MCF 10A (cell line): ENCODE results near the gene SLC6A6. TPM values are rescaled to one million over a fixed set of nuclear protein-coding genes. Genes with fewer than 3 reads are reported as not detected.
A peak's percentile ranks its signal among the peaks of the same experiment; 100 is the strongest.

Experiments used
- BruUV-seq: library from RNA; stranded (reverse); fragments of 400-500 nt; replicated peaks from 2 replicates; lab custom pipeline; 2021; lab: Mats Ljungman, UMichigan
- CTCF ChIA-PET: fragments of 300-600 bp; sonication (Branson Sonifier 250); formaldehyde crosslinking; extraction: SDS; loops from one replicate; lab custom pipeline; 2021; ENCODE audit warnings: antibody characterized with exemption, inconsistent platforms; lab: Yijun Ruan, JAX
- POLR2A ChIA-PET: fragments of 300-600, 350-650 bp; sonication (Branson Sonifier 250); formaldehyde crosslinking; extraction: SDS; loops from one replicate; lab custom pipeline; 2020; ENCODE audit warnings: antibody characterized with exemption, inconsistent platforms; lab: Yijun Ruan, JAX
- DNase-seq: peaks from one replicate; pipeline ENCODE4 v3.0.0-alpha.2; 2018; ENCODE audit not compliant: unreplicated experiment
- H3K27ac Mint-ChIP-seq: one replicate; pipeline ENCODE4 v1.8.0; 2022; ENCODE audit warnings: mild to moderate bottlenecking, low read depth, mixed read lengths; ENCODE audit not compliant: unreplicated experiment
- H3K27me3 Mint-ChIP-seq: one replicate; pipeline ENCODE4 v1.8.0; 2022; ENCODE audit warnings: mixed read lengths; ENCODE audit not compliant: insufficient read depth, unreplicated experiment
- H3K36me3 Mint-ChIP-seq: one replicate; pipeline ENCODE4 v1.8.0; 2022; ENCODE audit warnings: mild to moderate bottlenecking, moderate library complexity, mixed read lengths; ENCODE audit not compliant: insufficient read depth, unreplicated experiment
- H3K4me1 Mint-ChIP-seq: one replicate; pipeline ENCODE4 v1.8.0; 2022; ENCODE audit warnings: mixed read lengths; ENCODE audit not compliant: insufficient read depth, unreplicated experiment
- H3K4me3 Mint-ChIP-seq: one replicate; pipeline ENCODE4 v1.8.0; 2022; ENCODE audit warnings: mild to moderate bottlenecking, moderate library complexity, mixed read lengths; ENCODE audit not compliant: unreplicated experiment
- H3K9me3 Mint-ChIP-seq: one replicate; pipeline ENCODE4 v1.8.0; 2022; ENCODE audit warnings: mixed read lengths; ENCODE audit not compliant: unreplicated experiment
- intact Hi-C: fragments of 100-400 bp; cut with micrococcal nuclease; formaldehyde crosslinking; loops from 2 replicates; pipeline ENCODE4 v1.14.1; 2022
- total RNA-seq: library from RNA; stranded (reverse); gene quantifications from 2 replicates; pipeline ENCODE4 v1.2.3, GENCODE V29; 2022
- TF ChIP-seq, protein P1 (sequence below): fragments of 200-600 bp; IDR thresholded peaks from one replicate; pipeline ENCODE4 v1.8.0; 2022; ENCODE audit warnings: antibody characterized with exemption, mild to moderate bottlenecking; ENCODE audit not compliant: unreplicated experiment

SLC6A6 gene
- total RNA-seq, 1 experiment from 2014 or later = 7.6 TPM

DNA sequence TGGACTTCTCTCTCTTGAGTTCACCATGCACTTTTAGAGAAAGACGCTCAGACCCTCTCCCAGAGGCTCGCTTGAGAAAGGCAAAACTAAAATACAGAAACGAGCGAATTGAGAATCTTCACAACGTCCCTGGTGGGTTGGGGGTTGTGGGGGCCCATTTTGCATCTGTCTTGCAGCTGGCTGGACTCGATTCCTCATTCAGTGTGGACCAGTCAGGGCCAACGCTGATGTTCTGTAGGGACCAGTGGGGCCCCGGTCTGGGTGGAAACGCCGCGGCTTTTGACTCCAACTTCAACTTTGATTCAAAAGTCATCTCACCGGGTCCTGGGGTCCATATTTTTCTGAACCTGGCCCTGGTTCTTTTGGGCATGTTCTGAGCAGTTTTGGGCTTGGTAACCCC, 68.1 kb downstream of the SLC6A6 start:
- no peak overlapping the region for H3K4me3 Mint-ChIP-seq
- intact Hi-C loops = no loop called here
- CTCF ChIA-PET = interaction anchor here (0.5 to 0.9 kb wide), 5 partner anchors 22 to 610 kb away, joined by 3 to 9 read pairs (median 4); no protein-coding TSS in a partner anchor
- POLR2A ChIA-PET = no interaction called here
- peaks cover 9% of the 10 kb centered on the region for H3K36me3 Mint-ChIP-seq
- TF ChIP-seq, protein P1, sequence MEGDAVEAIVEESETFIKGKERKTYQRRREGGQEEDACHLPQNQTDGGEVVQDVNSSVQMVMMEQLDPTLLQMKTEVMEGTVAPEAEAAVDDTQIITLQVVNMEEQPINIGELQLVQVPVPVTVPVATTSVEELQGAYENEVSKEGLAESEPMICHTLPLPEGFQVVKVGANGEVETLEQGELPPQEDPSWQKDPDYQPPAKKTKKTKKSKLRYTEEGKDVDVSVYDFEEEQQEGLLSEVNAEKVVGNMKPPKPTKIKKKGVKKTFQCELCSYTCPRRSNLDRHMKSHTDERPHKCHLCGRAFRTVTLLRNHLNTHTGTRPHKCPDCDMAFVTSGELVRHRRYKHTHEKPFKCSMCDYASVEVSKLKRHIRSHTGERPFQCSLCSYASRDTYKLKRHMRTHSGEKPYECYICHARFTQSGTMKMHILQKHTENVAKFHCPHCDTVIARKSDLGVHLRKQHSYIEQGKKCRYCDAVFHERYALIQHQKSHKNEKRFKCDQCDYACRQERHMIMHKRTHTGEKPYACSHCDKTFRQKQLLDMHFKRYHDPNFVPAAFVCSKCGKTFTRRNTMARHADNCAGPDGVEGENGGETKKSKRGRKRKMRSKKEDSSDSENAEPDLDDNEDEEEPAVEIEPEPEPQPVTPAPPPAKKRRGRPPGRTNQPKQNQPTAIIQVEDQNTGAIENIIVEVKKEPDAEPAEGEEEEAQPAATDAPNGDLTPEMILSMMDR = no peak
- no peak for DNase-seq
- H3K9me3 Mint-ChIP-seq = no peaks in the 10 kb centered on the region
- no peaks in the 10 kb centered on the region for H3K27me3 Mint-ChIP-seq
- H3K27ac Mint-ChIP-seq = no peak overlapping the region
- BruUV-seq = no TSS peak
- H3K4me1 Mint-ChIP-seq = peaks cover 14% of the 10 kb centered on the region

DNA sequence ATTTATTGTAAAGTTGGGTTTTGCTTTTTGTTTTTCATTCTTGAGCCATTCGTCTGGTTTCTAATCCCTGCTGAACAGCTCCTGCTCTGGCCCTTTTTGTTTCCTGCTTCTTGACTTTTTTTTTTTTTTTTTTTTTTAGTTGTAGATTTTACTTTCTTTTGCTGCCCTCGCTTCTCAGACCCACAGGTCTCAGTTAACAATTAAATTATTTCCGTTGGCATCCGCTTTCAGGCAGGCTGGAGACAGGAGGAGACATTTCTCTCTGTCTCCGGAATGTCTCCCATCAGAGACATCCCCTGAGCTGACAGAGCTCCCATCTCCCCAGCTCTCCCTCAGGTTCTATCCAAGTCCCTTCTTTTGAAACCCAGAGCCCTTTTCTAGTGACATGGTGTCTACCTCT, 68.6 kb downstream of the SLC6A6 start:
- Mint-ChIP-seq H3K9me3 (no peaks in the 10 kb centered on the region), H3K27me3 (no peaks in the 10 kb centered on the region), H3K27ac (no peak overlapping the region), H3K4me1 (peaks cover 14% of the 10 kb centered on the region), H3K4me3 (no peak overlapping the region), H3K36me3 (peaks cover 4% of the 10 kb centered on the region)
- no TSS peak for BruUV-seq
- TF ChIP-seq, protein P1 = no peak
- DNase-seq = no peak
- intact Hi-C loops = no loop called here
- POLR2A ChIA-PET = interaction anchor here (1.5 kb wide), 1 partner anchor 12 kb away, joined by 3 read pairs; no protein-coding TSS in a partner anchor
- CTCF ChIA-PET = interaction anchor here (0.6 to 0.9 kb wide), 3 partner anchors 68 to 610 kb away, joined by 4 to 9 read pairs (median 4); no protein-coding TSS in a partner anchor

DNA sequence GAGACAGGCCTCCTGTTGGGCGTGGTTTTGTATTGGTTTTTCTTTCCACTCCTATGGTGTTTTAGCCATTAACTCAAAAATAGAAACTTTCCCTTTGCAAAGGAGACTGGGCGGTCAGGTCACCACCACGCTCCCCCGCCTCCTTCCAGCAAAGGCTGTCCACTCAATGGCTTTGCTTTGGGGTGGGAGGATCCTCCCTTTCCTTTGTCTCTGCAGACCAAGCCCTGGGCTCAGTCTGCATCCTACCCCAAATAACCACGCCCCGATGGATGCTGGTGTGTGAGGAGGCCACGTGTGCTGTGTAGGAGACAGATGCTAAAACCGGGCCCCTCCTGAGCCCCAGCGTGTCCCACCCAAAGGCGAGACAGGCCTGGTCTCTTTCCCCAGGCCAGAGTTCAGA, 69.3 kb downstream of the SLC6A6 start:
- Mint-ChIP-seq H3K27me3 (no peaks in the 10 kb centered on the region), H3K4me1 (peaks cover 14% of the 10 kb centered on the region), H3K36me3 (no peaks in the 10 kb centered on the region), H3K9me3 (no peaks in the 10 kb centered on the region), H3K4me3 (no peak overlapping the region), H3K27ac (no peak overlapping the region)
- TF ChIP-seq, protein P1 = no peak
- intact Hi-C loops = no loop called here
- no TSS peak for BruUV-seq
- POLR2A ChIA-PET = interaction anchor here (1.5 kb wide), 1 partner anchor 12 kb away, joined by 3 read pairs; no protein-coding TSS in a partner anchor
- no peak for DNase-seq
- CTCF ChIA-PET = interaction anchor here (1.6 kb wide), 1 partner anchor 211 kb away, joined by 4 read pairs; no protein-coding TSS in a partner anchor

DNA sequence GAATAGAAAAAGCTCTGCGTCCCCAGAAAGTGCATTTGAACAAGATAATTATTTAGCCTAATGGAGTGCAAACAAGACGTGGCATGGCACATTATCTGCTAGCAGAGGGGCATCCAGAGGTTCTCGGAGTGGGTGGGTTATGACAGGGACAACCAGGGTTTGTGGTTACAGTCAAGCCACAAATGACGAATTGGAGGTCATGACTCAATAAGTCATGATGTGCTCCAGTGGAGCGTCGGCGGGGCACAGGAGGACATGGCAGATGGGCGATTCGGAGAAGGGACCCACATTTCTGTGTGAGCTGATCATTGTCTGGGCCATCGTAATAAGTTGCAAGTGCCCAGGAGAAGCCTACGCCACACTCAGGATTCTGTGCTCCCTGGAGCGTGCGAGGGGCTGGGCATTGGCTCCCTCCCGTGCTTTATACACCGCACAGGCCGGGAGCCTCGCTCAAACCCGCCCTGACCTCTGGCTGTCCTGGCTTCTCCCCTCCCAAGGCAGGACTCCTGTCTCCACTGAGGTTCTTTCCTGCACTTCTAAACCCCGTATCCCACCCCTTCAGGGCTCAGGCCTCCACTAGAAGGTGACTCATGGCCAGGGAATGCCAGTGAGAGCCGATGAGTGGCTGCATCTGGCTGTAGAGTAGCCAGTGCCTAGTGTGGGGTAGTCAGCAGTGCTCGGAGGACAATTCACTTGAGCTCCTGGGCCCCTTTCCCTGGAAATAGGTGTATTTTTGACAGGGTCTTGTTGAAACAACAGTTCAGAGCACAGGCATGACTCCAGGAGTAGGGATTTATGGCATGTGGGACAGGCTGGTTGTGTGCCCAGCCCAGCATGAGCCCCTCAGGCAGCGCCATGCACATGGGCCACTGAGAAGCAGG, 70.3 kb downstream of the SLC6A6 start:
- TF ChIP-seq, protein P1 = no peak
- peak; percentile 88 for DNase-seq
- intact Hi-C loops = no loop called here
- BruUV-seq = no TSS peak
- Mint-ChIP-seq H3K36me3 (peaks cover 7% of the 10 kb centered on the region), H3K27ac (no peak overlapping the region), H3K9me3 (no peaks in the 10 kb centered on the region), H3K27me3 (no peaks in the 10 kb centered on the region), H3K4me1 (peaks cover 14% of the 10 kb centered on the region), H3K4me3 (no peak overlapping the region)
- ChIA-PET CTCF (interaction anchor here (0.6 to 1.6 kb wide), 3 partner anchors 11 to 423 kb away, joined by 3 to 5 read pairs (median 4); no protein-coding TSS in a partner anchor), POLR2A (interaction anchor here (0.6 to 1.5 kb wide), 2 partner anchors 11 to 15 kb away, joined by 3 read pairs; no protein-coding TSS in a partner anchor)
